Keratinocyte (primary cell): ENCODE results near the gene GPAT3. TPM values are rescaled to one million over a fixed set of nuclear protein-coding genes. Genes with fewer than 3 reads are reported as not detected.
"Not testable (repeated sequence)": the region's sequence is repeated elsewhere in the genome, so short reads cannot be mapped to it uniquely, and the experiment has no call there.

Experiments
- DNase-seq: peaks from one replicate; pipeline ENCODE4 v3.0.0-alpha.2; 2011; ENCODE audit warnings: low read depth, missing footprints, low spot score
- FAIRE-seq: peaks from 2 replicates; lab custom pipeline; 2011; peaks lifted over from hg19 to GRCh38; lab: Jason Lieb, UNC
- H2AFZ ChIP-seq: 2 replicates; pipeline ENCODE4 v1.6.0; 2012; ENCODE audit warnings: low read length, control low read depth, inconsistent platforms; ENCODE audit not compliant: control insufficient read depth
- H3K27ac ChIP-seq: 2 replicates; pipeline ENCODE4 v1.5.1; 2011; ENCODE audit warnings: low read length; ENCODE audit not compliant: control insufficient read depth, insufficient read depth
- H3K27me3 ChIP-seq: 3 replicates; pipeline ENCODE4 v1.6.0; 2011; ENCODE audit warnings: low read length; ENCODE audit not compliant: control insufficient read depth, insufficient read depth; ENCODE audit errors: extremely low read depth
- H3K36me3 ChIP-seq, 2 experiments: 2 replicates in 1 of 2; 3 replicates in 1 of 2; pipeline ENCODE4 v1.5.1; 2011; ENCODE audit warnings: low read length in 2 of 2, mild to moderate bottlenecking in 1 of 2; ENCODE audit not compliant: control insufficient read depth in 2 of 2, insufficient read depth in 2 of 2; ENCODE audit errors: extremely low read depth in 1 of 2
- H3K4me1 ChIP-seq: 3 replicates; pipeline ENCODE4 v1.5.1; 2011; ENCODE audit warnings: low read length; ENCODE audit not compliant: control insufficient read depth, insufficient read depth; ENCODE audit errors: extremely low read depth
- H3K4me2 ChIP-seq: 3 replicates; pipeline ENCODE4 v1.6.0; 2011; ENCODE audit warnings: low read depth, low read length; ENCODE audit not compliant: control insufficient read depth, insufficient read depth; ENCODE audit errors: extremely low read depth
- H3K4me3 ChIP-seq, 3 experiments: fragments of 200-600 bp in 1 of 3; sonication (generic) in 1 of 3; 2 replicates in 2 of 3; 3 replicates in 1 of 3; pipeline ENCODE4 v1.5.1; 2011 to 2016; ENCODE audit warnings: low read length in 3 of 3, mild to moderate bottlenecking in 3 of 3, control low read depth in 2 of 3, inconsistent platforms in 1 of 3, low read depth in 1 of 3, mixed read lengths in 1 of 3, mixed run types in 1 of 3, moderate library complexity in 1 of 3; ENCODE audit not compliant: control insufficient read depth in 2 of 3, insufficient read depth in 2 of 3; ENCODE audit errors: extremely low read depth in 1 of 3
- H3K79me2 ChIP-seq: 2 replicates; pipeline ENCODE4 v1.6.0; 2012; ENCODE audit warnings: low read length; ENCODE audit not compliant: control insufficient read depth, insufficient read depth
- H3K9ac ChIP-seq: 3 replicates; pipeline ENCODE4 v1.6.0; 2011; ENCODE audit warnings: low read length; ENCODE audit not compliant: control insufficient read depth, insufficient read depth; ENCODE audit errors: extremely low read depth
- H3K9me1 ChIP-seq: 3 replicates; pipeline ENCODE4 v1.6.0; 2011; ENCODE audit warnings: low read length; ENCODE audit not compliant: control insufficient read depth, insufficient read depth; ENCODE audit errors: extremely low read depth
- H3K9me3 ChIP-seq: 2 replicates; pipeline ENCODE4 v1.5.1; 2012; ENCODE audit warnings: low read depth, low read length; ENCODE audit not compliant: control insufficient read depth
- H4K20me1 ChIP-seq: 3 replicates; pipeline ENCODE4 v1.6.0; 2011; ENCODE audit warnings: low read length; ENCODE audit not compliant: control insufficient read depth, insufficient read depth; ENCODE audit errors: extremely low read depth
- EZH2 ChIP-seq: IDR thresholded peaks from one replicate; pipeline ENCODE4 v1.6.1; 2012; ENCODE audit warnings: inconsistent platforms, mild to moderate bottlenecking, low read length, moderate library complexity
- dilution Hi-C: fragments of 300-500 bp; cut with MboI; formaldehyde crosslinking; loops from one replicate; pipeline ENCODE4 v1.7.0; 2020; ENCODE audit warnings: low sequenced_read_pairs; ENCODE audit not compliant: extremely low pct_ligation_motif_present
- polyA plus RNA-seq, 5 experiments: library from polyadenylated mRNA; depleted of rRNA in 3 of 5; stranded (reverse) in 3 of 5; stranded (forward) in 1 of 5; unstranded in 1 of 5; fragments of >200 nt; gene quantifications; 1 replicate in 1 of 5; 2 replicates in 3 of 5; 3 replicates in 1 of 5; pipeline versions ENCODE4 v1.2.1 to v1.2.3, GENCODE V29; 2011 to 2012; ENCODE audit warnings: missing spikeins in 2 of 5, low read depth in 1 of 5, low replicate concordance in 1 of 5
- TF ChIP-seq, protein P1 (sequence below), 3 experiments: IDR thresholded peaks in 1 of 3; conservative IDR thresholded peaks in 1 of 3; optimal IDR thresholded peaks in 1 of 3; 2 replicates in 2 of 3; 3 replicates in 1 of 3; pipeline versions ENCODE3 to v1.5.1; 2011; ENCODE audit warnings: low read length in 3 of 3, mild to moderate bottlenecking in 3 of 3, moderate library complexity in 2 of 3, control low read depth in 1 of 3, inconsistent platforms in 1 of 3; ENCODE audit not compliant: insufficient read depth in 2 of 3; ENCODE audit errors: extremely low read depth in 1 of 3

The GPAT3 gene
- polyA plus RNA-seq, 1 donor (not counting 4 experiments of a cell fraction or from before 2014, with no cell fraction given): 2.4 TPM

DNA sequence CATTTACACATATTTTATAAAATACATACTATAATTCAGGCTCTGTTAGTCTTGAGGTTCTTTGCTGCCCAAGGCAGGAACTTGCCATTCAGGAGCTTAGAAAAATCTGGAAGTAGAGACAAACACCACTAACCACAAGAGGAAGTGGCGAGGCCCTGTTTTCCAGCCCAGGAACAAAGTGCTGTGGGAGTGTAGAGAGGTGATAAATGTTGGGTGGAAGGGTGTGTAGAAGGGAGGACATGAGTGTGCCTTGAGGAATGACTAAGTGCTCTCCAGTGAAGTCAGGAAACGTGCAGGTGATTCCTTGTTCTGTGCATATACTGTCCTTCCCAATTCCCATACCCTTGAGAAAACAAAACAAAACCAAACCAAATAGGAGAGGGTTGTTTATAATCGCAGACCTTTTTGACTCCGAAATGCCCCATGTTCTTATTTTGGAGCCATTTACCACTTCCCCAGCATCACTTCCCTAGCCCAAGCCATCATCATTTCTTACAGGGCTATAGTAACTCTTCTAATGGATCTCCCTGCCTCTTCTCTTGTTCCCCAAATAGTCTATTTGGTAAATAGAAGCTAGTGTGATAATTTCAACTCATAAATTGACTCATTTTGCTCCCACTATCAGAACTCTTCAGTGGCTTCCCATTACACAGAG lies 83.2 kb downstream of the GPAT3 start:
- no peak for FAIRE-seq
- peaks cover 21% of the 10 kb centered on the region for H3K4me1 ChIP-seq
- no peak overlapping the region for H2AFZ ChIP-seq
- TF ChIP-seq, protein P1, sequence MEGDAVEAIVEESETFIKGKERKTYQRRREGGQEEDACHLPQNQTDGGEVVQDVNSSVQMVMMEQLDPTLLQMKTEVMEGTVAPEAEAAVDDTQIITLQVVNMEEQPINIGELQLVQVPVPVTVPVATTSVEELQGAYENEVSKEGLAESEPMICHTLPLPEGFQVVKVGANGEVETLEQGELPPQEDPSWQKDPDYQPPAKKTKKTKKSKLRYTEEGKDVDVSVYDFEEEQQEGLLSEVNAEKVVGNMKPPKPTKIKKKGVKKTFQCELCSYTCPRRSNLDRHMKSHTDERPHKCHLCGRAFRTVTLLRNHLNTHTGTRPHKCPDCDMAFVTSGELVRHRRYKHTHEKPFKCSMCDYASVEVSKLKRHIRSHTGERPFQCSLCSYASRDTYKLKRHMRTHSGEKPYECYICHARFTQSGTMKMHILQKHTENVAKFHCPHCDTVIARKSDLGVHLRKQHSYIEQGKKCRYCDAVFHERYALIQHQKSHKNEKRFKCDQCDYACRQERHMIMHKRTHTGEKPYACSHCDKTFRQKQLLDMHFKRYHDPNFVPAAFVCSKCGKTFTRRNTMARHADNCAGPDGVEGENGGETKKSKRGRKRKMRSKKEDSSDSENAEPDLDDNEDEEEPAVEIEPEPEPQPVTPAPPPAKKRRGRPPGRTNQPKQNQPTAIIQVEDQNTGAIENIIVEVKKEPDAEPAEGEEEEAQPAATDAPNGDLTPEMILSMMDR (optimal IDR thresholded peaks at IDR 0.05 in 1 of 3, IDR thresholded peaks at IDR 0.05 in 1 of 3, conservative IDR thresholded peaks at IDR 0.05 in 1 of 3; ENCODE audit: extremely low read depth in 1 of 3, insufficient read depth in 2 of 3, low read length in 3 of 3): no peak
- TF ChIP-seq EZH2: no peak
- H3K27me3 ChIP-seq: no peaks in the 10 kb centered on the region
- H3K9me3 ChIP-seq: peaks cover 11% of the 10 kb centered on the region
- no peaks in the 10 kb centered on the region for H3K79me2 ChIP-seq
- H3K27ac ChIP-seq: peak overlapping the region; percentile 15
- H3K4me3 ChIP-seq: peak overlapping the region in 1 of 3 experiments; percentile 19
- H3K4me2 ChIP-seq: peak overlapping the region; percentile 13
- DNase-seq: peak; percentile 62
- no peak overlapping the region for H3K9ac ChIP-seq
- H3K9me1 ChIP-seq: no peaks in the 10 kb centered on the region
- dilution Hi-C loops: no loop called here
- no peaks in the 10 kb centered on the region for H4K20me1 ChIP-seq
- no peaks in the 10 kb centered on the region for H3K36me3 ChIP-seq

GRCh38 chr4:83622127-83622526 lies 86.2 kb downstream of the GPAT3 start:
- peaks cover 21% of the 10 kb centered on the region for H3K4me1 ChIP-seq
- H3K36me3 ChIP-seq, H3K79me2 ChIP-seq, H3K4me3 ChIP-seq, H3K27me3 ChIP-seq, H3K27ac ChIP-seq, H3K9ac ChIP-seq, H4K20me1 ChIP-seq, DNase-seq, H3K4me2 ChIP-seq, H3K9me1 ChIP-seq, FAIRE-seq, H2AFZ ChIP-seq, dilution Hi-C loops: not testable (repeated sequence)
- peaks cover 11% of the 10 kb centered on the region for H3K9me3 ChIP-seq

DNA sequence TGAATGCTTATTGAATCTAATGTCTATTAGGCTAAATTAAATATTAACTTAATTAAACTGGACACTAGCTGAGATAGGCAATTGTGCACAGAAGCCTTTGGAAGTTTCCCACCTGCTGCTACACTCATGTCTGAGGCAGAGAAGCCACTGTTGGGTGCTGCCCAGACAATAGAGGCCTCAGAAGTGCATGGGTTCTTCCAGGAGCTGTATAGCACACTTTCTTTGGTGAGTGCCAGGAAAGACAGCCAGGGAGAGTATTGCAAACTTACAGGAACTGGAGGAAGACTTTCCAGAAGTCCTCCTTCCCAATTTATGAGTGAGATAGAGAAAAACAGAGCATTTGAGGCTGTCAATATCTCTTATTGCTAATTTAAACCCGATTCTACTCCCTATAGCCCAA lies 89.9 kb downstream of the GPAT3 start:
- no peak for TF ChIP-seq EZH2
- TF ChIP-seq, protein P1 (optimal IDR thresholded peaks at IDR 0.05 in 1 of 3, IDR thresholded peaks at IDR 0.05 in 1 of 3, conservative IDR thresholded peaks at IDR 0.05 in 1 of 3; ENCODE audit: extremely low read depth in 1 of 3, insufficient read depth in 2 of 3, low read length in 3 of 3): no peak
- Histone ChIP-seq H3K36me3 (no peaks in the 10 kb centered on the region), H2AFZ (no peak overlapping the region), H3K79me2 (no peaks in the 10 kb centered on the region), H3K4me3 (no peak overlapping the region), H3K4me2 (no peak overlapping the region), H3K9me1 (no peaks in the 10 kb centered on the region), H3K27me3 (no peaks in the 10 kb centered on the region), H3K4me1 (peaks cover 5% of the 10 kb centered on the region), H3K9me3 (peaks cover 11% of the 10 kb centered on the region), H3K9ac (no peak overlapping the region), H3K27ac (no peak overlapping the region), H4K20me1 (no peaks in the 10 kb centered on the region)
- FAIRE-seq (no peak), DNase-seq (no peak)
- dilution Hi-C loops: no loop called here
